ENCODE results near the gene PTPRA. TPM values are rescaled to one million over a fixed set of nuclear protein-coding genes. Genes with fewer than 3 reads are reported as not detected.
"Not testable (repeated sequence)": the region's sequence is repeated elsewhere in the genome, so short reads cannot be mapped to it uniquely, and the experiment has no call there.

PTPRA gene
- total RNA-seq, 1 donor from 2014 or later = 80.2 TPM

- no peak for TF ChIP-seq CTCF (IDR thresholded peaks at IDR 0.05)
- no peak overlapping the region for H3K4me3 Mint-ChIP-seq (ENCODE audit: unreplicated experiment)
- peaks cover 7% of the 10 kb centered on the region for H3K36me3 Mint-ChIP-seq (ENCODE audit: unreplicated experiment)
Measured at GRCh38 chr20:2891343-2891742, 18.1 kb downstream of the PTPRA start.

GRCh38 chr20:2892376-2892775 lies 19.1 kb downstream of the PTPRA start:
- no peak overlapping the region for H3K4me3 Mint-ChIP-seq (ENCODE audit: unreplicated experiment)
- H3K36me3 Mint-ChIP-seq (ENCODE audit: unreplicated experiment) = peaks cover 13% of the 10 kb centered on the region
- H3K4me1 Mint-ChIP-seq (ENCODE audit: unreplicated experiment) = peaks cover 16% of the 10 kb centered on the region
- H3K27ac Mint-ChIP-seq (ENCODE audit: unreplicated experiment) = no peak overlapping the region
- no peak for DNase-seq (ENCODE audit: extremely low spot score, unreplicated experiment)
- TF ChIP-seq CTCF (IDR thresholded peaks at IDR 0.05) = no peak
- H3K27me3 Mint-ChIP-seq (ENCODE audit: unreplicated experiment) = no peaks in the 10 kb centered on the region
- H3K9me3 Mint-ChIP-seq (ENCODE audit: unreplicated experiment) = peaks cover 3% of the 10 kb centered on the region

More at GRCh38 chr20:2891343-2891742, 18.1 kb downstream of the PTPRA start:
- Mint-ChIP-seq H3K4me1 (ENCODE audit: unreplicated experiment) (peaks cover 14% of the 10 kb centered on the region), H3K27ac (ENCODE audit: unreplicated experiment) (no peak overlapping the region), H3K27me3 (ENCODE audit: unreplicated experiment) (no peaks in the 10 kb centered on the region), H3K9me3 (ENCODE audit: unreplicated experiment) (no peaks in the 10 kb centered on the region)
- no peak for DNase-seq (ENCODE audit: extremely low spot score, unreplicated experiment)

GRCh38 chr20:2894221-2894620 lies 20.9 kb downstream of the PTPRA start:
- H3K9me3 Mint-ChIP-seq (ENCODE audit: unreplicated experiment) = peaks cover 3% of the 10 kb centered on the region
- H3K27ac Mint-ChIP-seq (ENCODE audit: unreplicated experiment) = no peak overlapping the region
- H3K4me3 Mint-ChIP-seq (ENCODE audit: unreplicated experiment) = no peak overlapping the region
- no peaks in the 10 kb centered on the region for H3K27me3 Mint-ChIP-seq (ENCODE audit: unreplicated experiment)
- peaks cover 13% of the 10 kb centered on the region for H3K36me3 Mint-ChIP-seq (ENCODE audit: unreplicated experiment)
- TF ChIP-seq CTCF (IDR thresholded peaks at IDR 0.05) = no peak
- peaks cover 16% of the 10 kb centered on the region for H3K4me1 Mint-ChIP-seq (ENCODE audit: unreplicated experiment)
- DNase-seq (ENCODE audit: extremely low spot score, unreplicated experiment) = no peak

- H3K4me3 Mint-ChIP-seq (ENCODE audit: unreplicated experiment); H3K27me3 Mint-ChIP-seq (ENCODE audit: unreplicated experiment); H3K27ac Mint-ChIP-seq (ENCODE audit: unreplicated experiment); H3K9me3 Mint-ChIP-seq (ENCODE audit: unreplicated experiment); DNase-seq (ENCODE audit: extremely low spot score, unreplicated experiment): not testable (repeated sequence)
- Mint-ChIP-seq H3K36me3 (ENCODE audit: unreplicated experiment) (peaks cover 15% of the 10 kb centered on the region), H3K4me1 (ENCODE audit: unreplicated experiment) (peaks cover 16% of the 10 kb centered on the region)
Measured at GRCh38 chr20:2895154-2895553, 21.9 kb downstream of the PTPRA start.

GRCh38 chr20:2899243-2899642 lies 26.0 kb downstream of the PTPRA start:
- peaks cover 6% of the 10 kb centered on the region for H3K4me1 Mint-ChIP-seq (ENCODE audit: unreplicated experiment)
- DNase-seq (ENCODE audit: extremely low spot score, unreplicated experiment) = no peak
- no peak overlapping the region for H3K4me3 Mint-ChIP-seq (ENCODE audit: unreplicated experiment)
- no peaks in the 10 kb centered on the region for H3K27me3 Mint-ChIP-seq (ENCODE audit: unreplicated experiment)
- H3K36me3 Mint-ChIP-seq (ENCODE audit: unreplicated experiment) = peaks cover 13% of the 10 kb centered on the region
- H3K9me3 Mint-ChIP-seq (ENCODE audit: unreplicated experiment) = peaks cover 3% of the 10 kb centered on the region
- H3K27ac Mint-ChIP-seq (ENCODE audit: unreplicated experiment) = no peak overlapping the region
- no peak for TF ChIP-seq CTCF (IDR thresholded peaks at IDR 0.05)
